ENCODE measurements around the gene ADAMTS20.

GRCh38 chr12:43345023-43345422 is 207.0 kb downstream of the ADAMTS20 start:
- TF ChIP-seq POLR2AphosphoS5 (IDR thresholded peaks at IDR 0.05) (no peak), CTCF (IDR thresholded peaks at IDR 0.05) (no peak), POLR2A (IDR thresholded peaks at IDR 0.05) (no peak)

Measured in breast epithelium (tissue), 3 donors.